Thyroid gland (tissue), 4 donors: ENCODE results near the gene CHRDL2. TPM values are rescaled to one million over a fixed set of nuclear protein-coding genes. Genes with fewer than 3 reads are reported as not detected.

Experiments used
- DNase-seq, 2 donors: peaks; one replicate each; pipeline ENCODE4 v3.0.0-alpha.2; 2019
- H3K27ac ChIP-seq, 3 donors: fragments of 200-600 bp; sonication (generic); 1 replicate in 2 of 3; 2 replicates in 1 of 3; pipeline ENCODE4 v1.5.1; 2016 to 2019; ENCODE audit warnings: mild to moderate bottlenecking in 1 of 3, moderate library complexity in 1 of 3
- H3K27me3 ChIP-seq: fragments of 200-600 bp; sonication (generic); one replicate; pipeline ENCODE4 v1.5.1; 2019
- H3K36me3 ChIP-seq, 2 donors: fragments of 200-600 bp; sonication (generic); one replicate each; pipeline ENCODE4 v1.5.1; 2016 to 2019
- H3K4me1 ChIP-seq, 2 donors: fragments of 200-600 bp; sonication (generic); one replicate each; pipeline ENCODE4 v1.5.1; 2017 to 2019
- H3K4me3 ChIP-seq, 3 donors: fragments of 200-600 bp; sonication (generic); replicated peaks in 1 of 3; 1 replicate in 2 of 3; 2 replicates in 1 of 3; pipeline ENCODE4 v1.5.1; 2016; ENCODE audit warnings: mild to moderate bottlenecking in 1 of 3
- H3K9me3 ChIP-seq: fragments of 200-600 bp; sonication (generic); one replicate; pipeline ENCODE4 v1.5.1; 2017
- CTCF ChIP-seq, 6 experiments: fragments of 200-600 bp in 3 of 6; fragments of 450-650 bp in 3 of 6; sonication (generic) in 3 of 6; IDR thresholded peaks; one replicate each; pipeline ENCODE4 v1.5.1; 2016 to 2019; ENCODE audit warnings: antibody characterized with exemption in 6 of 6, mild to moderate bottlenecking in 2 of 6, inconsistent platforms in 1 of 6, moderate library complexity in 1 of 6
- POLR2A ChIP-seq, 2 donors: fragments of 450-650 bp; IDR thresholded peaks; one replicate each; pipeline ENCODE4 v1.6.1; 2017; ENCODE audit warnings: antibody characterized with exemption in 2 of 2, mild to moderate bottlenecking in 2 of 2, moderate library complexity in 1 of 2
- WGBS, 2 donors: methylation state at CpG; one replicate each; pipeline ENCODE4 v1.1.5; 2017; 5-methylcytosine and 5-hydroxymethylcytosine counted together
- intact Hi-C: fragments of 100-400 bp; cut with DNase I; formaldehyde crosslinking; loops from one replicate; pipeline ENCODE4 v1.15.1; 2023
- total RNA-seq, 4 donors: library from RNA; depleted of rRNA; stranded (reverse); fragments of >200 nt; gene quantifications; one replicate each; pipeline ENCODE4 v1.2.3, GENCODE V29; 2016

The CHRDL2 gene
- total RNA-seq, 4 donors from 2014 or later, result not detected

DNA sequence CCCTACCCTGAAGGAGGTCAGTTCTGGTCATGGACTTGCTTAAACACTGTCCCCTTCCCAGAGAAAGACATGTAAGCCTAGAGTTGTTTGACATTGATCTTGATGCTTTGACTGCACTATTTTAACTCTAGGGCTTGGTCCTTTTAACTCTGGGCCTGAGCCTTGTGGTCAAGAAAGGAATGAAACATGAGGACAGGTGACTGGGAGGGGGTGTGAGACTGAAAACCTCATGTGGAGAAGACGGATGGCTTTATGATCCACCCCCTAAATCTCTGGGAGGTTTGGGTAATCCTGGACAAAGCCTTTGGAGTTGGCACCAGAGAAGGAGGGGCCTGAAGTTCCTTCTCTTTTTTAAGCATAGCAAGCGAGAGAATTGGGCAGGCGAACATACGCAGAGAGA, 17.5 kb downstream of the CHRDL2 start:
- no peaks in the 10 kb centered on the region for H3K36me3 ChIP-seq

DNA sequence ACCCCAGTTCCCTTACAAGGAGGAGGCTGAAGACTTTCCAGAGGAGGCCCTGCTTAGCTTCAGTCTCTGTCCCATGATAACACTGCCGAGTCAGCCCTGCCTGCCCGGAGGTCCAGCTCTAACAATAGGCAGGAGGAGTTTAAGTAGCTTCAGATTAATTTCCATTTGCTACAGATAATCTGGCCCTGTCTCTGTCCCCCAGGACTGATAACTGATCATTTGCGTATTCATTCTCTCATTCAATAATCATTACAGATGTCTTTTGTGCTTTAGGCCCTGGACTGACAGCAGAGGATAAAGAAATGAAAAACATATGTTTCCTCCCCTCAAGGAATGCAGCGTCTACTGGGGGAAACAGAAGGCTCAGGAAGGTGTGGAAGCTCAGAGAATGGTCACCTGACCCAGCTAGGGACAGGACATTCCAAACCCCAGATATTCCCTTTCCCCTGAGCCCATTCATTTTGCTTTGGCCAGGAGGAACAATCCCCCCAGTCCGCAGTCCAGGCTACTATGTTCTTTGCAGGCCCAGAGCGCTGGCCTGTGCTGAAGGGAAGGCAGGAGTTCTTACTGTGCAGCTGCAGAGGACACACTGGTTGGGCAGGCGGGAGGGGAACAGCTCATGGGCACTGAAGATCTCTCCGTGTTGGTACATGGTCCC, 20.8 kb downstream of the CHRDL2 start:
- peak in 1 of 2 donors; percentile 7 for DNase-seq
- TF ChIP-seq POLR2A (IDR thresholded peaks at IDR 0.05) (no peak), CTCF (IDR thresholded peaks at IDR 0.05) (no peak)
- Histone ChIP-seq H3K27ac (no peak overlapping the region), H3K4me1 (peaks cover 0 to 5% of the 10 kb centered on the region in 2 donors), H3K27me3 (no peaks in the 10 kb centered on the region), H3K9me3 (no peaks in the 10 kb centered on the region), H3K4me3 (no peak overlapping the region), H3K36me3 (no peaks in the 10 kb centered on the region)
- intact Hi-C loops, result no loop called here
- 70 to 71% methylated on average over 8 of the region's 8 CpGs for WGBS, 2 donors

More for the DNA sequence above, 17.5 kb downstream of the CHRDL2 start:
- H3K27ac ChIP-seq, result no peak overlapping the region
- 83 to 84% methylated on average over 4 of the region's 4 CpGs for WGBS, 2 donors
- H3K27me3 ChIP-seq, result no peaks in the 10 kb centered on the region
- TF ChIP-seq CTCF (IDR thresholded peaks at IDR 0.05) (no peak), POLR2A (IDR thresholded peaks at IDR 0.05) (no peak)
- H3K9me3 ChIP-seq, result no peaks in the 10 kb centered on the region
- intact Hi-C loops, result no loop called here
- DNase-seq, result no peak
- H3K4me1 ChIP-seq, result peaks cover 10 to 13% of the 10 kb centered on the region in 2 donors
- no peak overlapping the region for H3K4me3 ChIP-seq

DNA sequence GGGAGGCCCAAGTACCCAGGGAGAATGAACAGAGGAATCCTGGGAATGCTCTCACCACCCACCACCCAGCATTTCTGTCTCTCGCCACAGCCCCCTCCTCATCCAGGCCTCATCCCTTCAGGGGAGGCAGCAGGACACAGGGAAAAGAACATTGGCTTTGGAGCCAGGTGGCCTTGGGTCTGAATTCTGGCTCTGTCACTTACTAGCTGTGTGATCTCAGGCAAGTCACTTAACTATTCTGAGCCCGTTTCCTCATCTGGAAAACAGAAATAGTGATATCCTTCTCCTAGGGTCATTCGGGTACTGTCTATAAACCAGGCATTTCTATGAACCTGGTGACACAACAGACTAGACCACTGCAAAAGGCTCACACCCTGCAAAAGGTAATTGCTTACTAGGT, 22.1 kb downstream of the CHRDL2 start:
- no peak for DNase-seq
- intact Hi-C loops, result no loop called here
- no peak for TF ChIP-seq POLR2A (IDR thresholded peaks at IDR 0.05)
- no peak for TF ChIP-seq CTCF (IDR thresholded peaks at IDR 0.05)
- Histone ChIP-seq H3K9me3 (no peaks in the 10 kb centered on the region), H3K4me1 (peaks cover 0 to 5% of the 10 kb centered on the region in 2 donors), H3K36me3 (no peaks in the 10 kb centered on the region), H3K4me3 (no peak overlapping the region), H3K27ac (no peak overlapping the region), H3K27me3 (no peaks in the 10 kb centered on the region)
- 75 to 77% methylated on average over 3 of the region's 3 CpGs for WGBS, 2 donors

DNA sequence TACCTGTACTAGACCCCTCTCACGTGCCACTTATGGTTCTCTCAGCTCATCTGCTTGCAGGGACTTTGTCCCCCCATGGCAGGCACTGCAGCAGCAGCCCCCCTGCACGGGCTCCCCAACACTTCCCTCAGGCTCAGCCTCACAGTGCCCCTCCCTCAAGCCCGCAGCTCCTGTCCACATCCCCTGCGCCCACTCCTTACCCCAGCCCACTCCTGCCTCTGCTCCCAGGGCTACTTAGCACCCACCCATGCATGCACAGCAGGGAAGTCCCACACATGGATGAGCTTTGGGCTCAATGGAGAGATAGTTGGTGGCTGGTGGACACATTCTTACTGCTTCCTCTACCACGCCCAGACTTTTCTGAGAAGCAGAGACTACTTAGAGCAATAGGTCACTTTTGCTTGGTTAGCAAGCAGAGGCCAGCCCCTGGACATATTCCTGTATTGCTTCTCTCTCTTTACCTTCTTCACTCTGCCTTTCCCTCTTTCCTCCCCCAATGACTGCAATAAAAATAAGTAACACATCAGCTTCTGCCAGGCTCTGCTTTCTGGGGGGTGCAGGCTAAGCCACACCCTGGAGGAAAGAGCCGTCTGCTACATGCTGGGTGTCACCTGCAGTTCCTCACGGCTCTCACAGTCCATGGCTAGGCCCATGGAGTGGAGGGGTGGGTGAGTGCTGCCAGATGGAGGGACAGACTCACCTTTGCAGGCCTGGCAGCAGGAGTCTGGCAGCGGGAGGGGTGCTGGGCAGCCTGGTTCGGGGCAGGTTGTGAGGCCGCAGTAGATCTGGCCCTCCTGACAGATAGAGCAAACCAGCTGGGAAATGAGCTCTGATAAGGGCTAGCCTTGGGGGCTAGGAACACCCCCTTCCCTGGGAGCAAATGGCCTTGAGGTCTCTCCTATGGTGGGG, 23.4 kb downstream of the CHRDL2 start:
- Histone ChIP-seq H3K27ac (no peak overlapping the region), H3K27me3 (no peaks in the 10 kb centered on the region), H3K36me3 (no peaks in the 10 kb centered on the region), H3K4me3 (no peak overlapping the region), H3K4me1 (peaks cover 0 to 5% of the 10 kb centered on the region in 2 donors), H3K9me3 (no peaks in the 10 kb centered on the region)
- WGBS, 2 donors, result 69 to 77% methylated on average over 8 to 10 of the region's 10 CpGs
- no peak for DNase-seq
- TF ChIP-seq POLR2A (IDR thresholded peaks at IDR 0.05) (no peak), CTCF (IDR thresholded peaks at IDR 0.05) (no peak)
- intact Hi-C loops, result no loop called here

DNA sequence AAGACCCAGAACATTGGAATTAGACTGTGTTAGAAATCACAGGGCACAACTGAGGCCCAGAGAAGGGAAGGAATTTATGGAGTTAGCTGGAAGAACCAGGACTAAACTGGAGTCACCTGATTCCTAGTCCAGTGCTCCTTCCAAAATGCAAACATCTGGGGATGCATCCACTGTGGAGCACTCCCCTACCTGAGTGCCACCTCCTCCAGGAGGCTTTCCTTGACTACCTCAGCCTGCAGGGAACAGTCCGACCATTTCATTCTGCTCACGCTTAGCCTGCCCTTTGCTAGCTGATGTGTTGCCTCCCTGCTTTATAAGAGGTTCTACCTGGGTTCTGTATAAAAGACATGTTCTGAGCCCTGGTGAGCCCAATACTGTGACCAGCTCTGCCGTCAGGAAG, 24.0 kb downstream of the CHRDL2 start:
- TF ChIP-seq POLR2A (IDR thresholded peaks at IDR 0.05), result no peak
- TF ChIP-seq CTCF (IDR thresholded peaks at IDR 0.05), result no peak
- no peaks in the 10 kb centered on the region for H3K27me3 ChIP-seq
- H3K27ac ChIP-seq, result no peak overlapping the region
- no peak overlapping the region for H3K4me3 ChIP-seq
- intact Hi-C loops, result no loop called here
- H3K9me3 ChIP-seq, result no peaks in the 10 kb centered on the region
- DNase-seq, result no peak
- WGBS, 2 donors, result 93 to 97% methylated on average over 3 of the region's 3 CpGs
- H3K36me3 ChIP-seq, result no peaks in the 10 kb centered on the region
- peaks cover 0 to 5% of the 10 kb centered on the region in 2 donors for H3K4me1 ChIP-seq
